Measurements from ENCODE around the gene LTC4S. TPM values are rescaled to one million over a fixed set of nuclear protein-coding genes. Genes with fewer than 3 reads are reported as not detected.

Gene LTC4S
- total RNA-seq, 1 donor from 2014 or later = 2.6 TPM

GRCh38 chr5:179762079-179762780 lies 31.6 kb upstream of the LTC4S start:
- Mint-ChIP-seq H3K27ac (peak overlapping the region; percentile 50), H3K36me3 (ENCODE audit: low read depth) (peaks cover 29% of the 10 kb centered on the region), H3K4me3 (no peak overlapping the region), H3K9me3 (no peaks in the 10 kb centered on the region), H3K4me1 (peaks cover 51% of the 10 kb centered on the region), H3K27me3 (no peaks in the 10 kb centered on the region)
- CTCF ChIA-PET = interaction anchor here (1.0 to 2.4 kb wide), 14 partner anchors 8 to 553 kb away, joined by 3 to 11 read pairs (median 5); partner anchors contain the start of genes LTC4S and MAML1
- intact Hi-C loops (cut with micrococcal nuclease) = loop anchor here (2.0 kb wide), 2 partner anchors 29 to 59 kb away; partner anchors contain the start of genes MAML1 and SQSTM1
- TF ChIP-seq, protein P1, sequence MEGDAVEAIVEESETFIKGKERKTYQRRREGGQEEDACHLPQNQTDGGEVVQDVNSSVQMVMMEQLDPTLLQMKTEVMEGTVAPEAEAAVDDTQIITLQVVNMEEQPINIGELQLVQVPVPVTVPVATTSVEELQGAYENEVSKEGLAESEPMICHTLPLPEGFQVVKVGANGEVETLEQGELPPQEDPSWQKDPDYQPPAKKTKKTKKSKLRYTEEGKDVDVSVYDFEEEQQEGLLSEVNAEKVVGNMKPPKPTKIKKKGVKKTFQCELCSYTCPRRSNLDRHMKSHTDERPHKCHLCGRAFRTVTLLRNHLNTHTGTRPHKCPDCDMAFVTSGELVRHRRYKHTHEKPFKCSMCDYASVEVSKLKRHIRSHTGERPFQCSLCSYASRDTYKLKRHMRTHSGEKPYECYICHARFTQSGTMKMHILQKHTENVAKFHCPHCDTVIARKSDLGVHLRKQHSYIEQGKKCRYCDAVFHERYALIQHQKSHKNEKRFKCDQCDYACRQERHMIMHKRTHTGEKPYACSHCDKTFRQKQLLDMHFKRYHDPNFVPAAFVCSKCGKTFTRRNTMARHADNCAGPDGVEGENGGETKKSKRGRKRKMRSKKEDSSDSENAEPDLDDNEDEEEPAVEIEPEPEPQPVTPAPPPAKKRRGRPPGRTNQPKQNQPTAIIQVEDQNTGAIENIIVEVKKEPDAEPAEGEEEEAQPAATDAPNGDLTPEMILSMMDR (IDR thresholded peaks at IDR 0.05) = no peak
- DNase-seq (no peak), ATAC-seq (ENCODE audit: low read depth) (peak; percentile 81)
- POLR2A ChIA-PET = interaction anchor here (0.8 to 2.4 kb wide), 3 partner anchors 30 to 140 kb away, joined by 3 to 9 read pairs (median 3); partner anchors contain the start of gene MAML1

- Mint-ChIP-seq H3K4me1 (peaks cover 51% of the 10 kb centered on the region), H3K36me3 (ENCODE audit: low read depth) (peaks cover 35% of the 10 kb centered on the region), H3K27me3 (no peaks in the 10 kb centered on the region), H3K9me3 (no peaks in the 10 kb centered on the region), H3K4me3 (no peak overlapping the region), H3K27ac (peak overlapping the region; percentile 50)
- ChIA-PET POLR2A (interaction anchor here (1.1 to 2.4 kb wide), 2 partner anchors 30 to 62 kb away, joined by 3 to 9 read pairs; partner anchors contain the start of gene MAML1), CTCF (interaction anchor here (1.0 to 2.4 kb wide), 17 partner anchors 9 to 553 kb away, joined by 3 to 11 read pairs (median 5); partner anchors contain the start of genes LTC4S and MAML1)
- TF ChIP-seq, protein P1 (IDR thresholded peaks at IDR 0.05) = no peak
- intact Hi-C loops (cut with micrococcal nuclease) = loop anchor here (1.0 to 2.0 kb wide), 7 partner anchors 30 to 328 kb away; partner anchors contain the start of genes MAML1, MRNIP and SQSTM1
- DNase-seq = no peak
- no peak for ATAC-seq (ENCODE audit: low read depth)
These were observed 31.0 kb upstream of the LTC4S start for GRCh38 chr5:179762781-179763176.

DNA sequence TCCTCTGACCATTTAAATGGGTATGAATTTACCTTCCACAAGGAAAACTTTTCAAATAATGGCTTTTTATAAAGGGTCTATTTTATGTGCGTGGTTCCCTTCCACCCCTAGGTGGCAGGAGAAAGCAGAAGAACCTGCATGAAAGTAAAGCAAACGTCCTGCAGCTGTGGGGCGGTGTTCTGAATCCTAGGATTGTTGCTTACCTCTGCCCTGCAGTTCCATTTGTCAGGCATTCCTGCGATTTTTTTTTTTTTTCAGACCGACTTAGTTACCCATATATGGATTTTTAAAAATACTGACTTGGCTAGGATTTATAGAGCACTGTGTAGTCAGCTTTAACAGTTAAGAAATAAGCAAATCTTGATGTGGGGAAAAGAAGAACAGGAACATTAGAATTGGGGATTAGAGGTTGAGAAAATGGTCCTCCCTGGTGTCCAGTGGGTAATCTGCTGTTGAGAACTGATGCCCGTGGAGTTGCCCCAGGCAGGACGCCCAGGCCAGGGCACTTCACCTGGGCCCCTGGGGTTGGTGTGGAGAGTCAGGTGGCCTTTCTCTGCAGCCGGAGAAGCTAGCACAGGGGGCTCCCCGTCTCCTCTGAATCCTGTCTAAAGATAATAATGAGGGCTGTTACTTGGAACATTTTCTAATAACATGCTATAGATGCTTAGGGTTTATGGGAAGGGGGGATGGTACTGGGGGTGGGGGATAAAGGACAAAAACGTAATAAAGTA lies 30.4 kb upstream of the LTC4S start:
- ATAC-seq (ENCODE audit: low read depth) = peak; percentile 71
- H3K9me3 Mint-ChIP-seq = no peaks in the 10 kb centered on the region
- H3K27ac Mint-ChIP-seq = no peak overlapping the region
- ChIA-PET POLR2A (interaction anchor here (1.1 to 2.4 kb wide), 2 partner anchors 31 to 62 kb away, joined by 3 to 9 read pairs; partner anchors contain the start of gene MAML1), CTCF (interaction anchor here (1.0 to 2.4 kb wide), 15 partner anchors 8 to 552 kb away, joined by 3 to 11 read pairs (median 5); partner anchors contain the start of genes LTC4S and MAML1)
- H3K4me1 Mint-ChIP-seq = peaks cover 51% of the 10 kb centered on the region
- intact Hi-C loops (cut with micrococcal nuclease) = loop anchor here (1.0 to 2.0 kb wide), 7 partner anchors 31 to 327 kb away; partner anchors contain the start of genes MAML1, MRNIP and SQSTM1
- no peak for DNase-seq
- no peak overlapping the region for H3K4me3 Mint-ChIP-seq
- no peaks in the 10 kb centered on the region for H3K27me3 Mint-ChIP-seq
- H3K36me3 Mint-ChIP-seq (ENCODE audit: low read depth) = peaks cover 41% of the 10 kb centered on the region
- TF ChIP-seq, protein P1 (IDR thresholded peaks at IDR 0.05) = peak; percentile 74

DNA sequence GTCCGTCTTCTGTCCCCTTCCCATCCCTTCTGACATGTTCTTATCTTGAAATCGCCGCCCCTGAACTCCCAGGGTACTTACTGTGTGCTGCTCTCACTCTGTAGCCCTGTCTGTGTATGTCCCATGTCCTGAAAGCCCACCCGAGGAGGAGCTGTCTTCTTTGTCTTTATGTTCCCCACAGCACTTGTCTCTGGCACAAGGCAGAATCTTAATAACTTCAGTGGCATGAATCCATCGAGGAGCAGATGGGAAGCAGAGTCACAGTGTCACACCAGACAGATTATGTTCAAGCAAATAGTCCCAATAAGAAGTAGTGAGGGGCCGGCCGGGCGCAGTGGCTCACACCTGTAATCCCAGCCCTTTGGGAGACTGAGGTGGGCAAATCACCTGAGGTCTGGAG lies 29.7 kb upstream of the LTC4S start:
- no peaks in the 10 kb centered on the region for H3K27me3 Mint-ChIP-seq
- intact Hi-C loops (cut with micrococcal nuclease) = no loop called here
- CTCF ChIA-PET = interaction anchor here (1.2 to 1.6 kb wide), 3 partner anchors 32 to 40 kb away, joined by 4 to 9 read pairs (median 6); partner anchors contain the start of gene MAML1
- no peaks in the 10 kb centered on the region for H3K9me3 Mint-ChIP-seq
- TF ChIP-seq, protein P1 (IDR thresholded peaks at IDR 0.05) = no peak
- ATAC-seq (ENCODE audit: low read depth) (no peak), DNase-seq (no peak)
- no peak overlapping the region for H3K4me3 Mint-ChIP-seq
- H3K36me3 Mint-ChIP-seq (ENCODE audit: low read depth) = peaks cover 45% of the 10 kb centered on the region
- POLR2A ChIA-PET = no interaction called here
- peaks cover 49% of the 10 kb centered on the region for H3K4me1 Mint-ChIP-seq
- H3K27ac Mint-ChIP-seq = no peak overlapping the region
